ENCODE results near the gene FNDC5. TPM values are rescaled to one million over a fixed set of nuclear protein-coding genes. Genes with fewer than 3 reads are reported as not detected.
A peak's percentile ranks its signal among the peaks of the same experiment; 100 is the strongest.

FNDC5 gene
- total RNA-seq, 1 experiment from 2014 or later = 4.5 TPM

- H4K5ac ChIP-seq (ENCODE audit: insufficient read length, low read depth, low read length) = no peak overlapping the region
- H2BK15ac ChIP-seq (ENCODE audit: low read depth, low read length) = no peak overlapping the region
- no peak overlapping the region for H2AFZ ChIP-seq (ENCODE audit: low read length)
- H2BK20ac ChIP-seq (ENCODE audit: low read depth, low read length, poor library complexity, severe bottlenecking) = no peak overlapping the region
- peak overlapping the region; percentile 86 for H3K14ac ChIP-seq (ENCODE audit: insufficient read depth, low read length)
- H3K4me1 ChIP-seq (ENCODE audit: insufficient read depth, low read length) = 0 out of 2 replicates have a peak, but pooled peaks cover 2% of the 10 kb centered on the region
- no peak for TF ChIP-seq CTCF (conservative IDR thresholded peaks at IDR 0.05)
- H2BK5ac ChIP-seq (ENCODE audit: insufficient read length, low read length) = no peak overlapping the region
- H2BK120ac ChIP-seq (ENCODE audit: low read depth, low read length, poor library complexity, severe bottlenecking) = no peak overlapping the region
- H4K8ac ChIP-seq (replicated peaks; ENCODE audit: insufficient read length, low read depth, low read length) = no peak overlapping the region
- Mint-ChIP-seq H3K9me3 (peaks cover 0 to 2% of the 10 kb centered on the region in 2 experiments; a peak in 1 of 5 replicates), H3K27ac (peak overlapping the region; percentile 90 to 98 (median 94)), H3K27me3 (ENCODE audit: low read depth) (no peaks in the 10 kb centered on the region), H3K4me1 (peaks cover 27 to 43% of the 10 kb centered on the region in 2 experiments), H3K4me3 (peak overlapping the region; percentile 87 to 94), H3K36me3 (ENCODE audit: insufficient read depth in 1 of 3, low read depth in 3 of 3) (peaks cover 24 to 33% (median 32%) of the 10 kb centered on the region in 3 experiments; a peak in 6 of 7 replicates)
- H3K9ac ChIP-seq (ENCODE audit: extremely low read depth, insufficient read length, low read length) = peak overlapping the region; percentile 87
- H2AK5ac ChIP-seq (ENCODE audit: insufficient read length, low read length) = no peak overlapping the region
- no CpG with 5 or more reads among the region's 51 CpGs for WGBS (ENCODE audit: extremely low coverage, insufficient read length, low lambda C conversion rate)
- no peak overlapping the region for H2BK12ac ChIP-seq (ENCODE audit: insufficient read length, low read depth, low read length)
- no peak overlapping the region for H3K4ac ChIP-seq (ENCODE audit: low read depth, low read length)
- peaks cover 8% of the 10 kb centered on the region for H3K23me2 ChIP-seq (ENCODE audit: insufficient read length, low read depth, low read length, poor library complexity, severe bottlenecking)
- H3K18ac ChIP-seq (ENCODE audit: insufficient read length, low read depth, low read length) = peak overlapping the region; percentile 90
- peak; percentile 82 for DNase-seq
- peak overlapping the region; percentile 64 for H3K4me2 ChIP-seq (ENCODE audit: insufficient read depth, insufficient read length, low read length)
- H3K79me1 ChIP-seq (ENCODE audit: insufficient read depth, low read depth, low read length, poor library complexity, severe bottlenecking) = peaks cover 2% of the 10 kb centered on the region
- no peak overlapping the region for H3T11ph ChIP-seq (ENCODE audit: low read length)
- no peaks in the 10 kb centered on the region for H3K9me3 ChIP-seq (ENCODE audit: control insufficient read depth, low read depth, low read length)
- peak overlapping the region; percentile 48 for H3K27ac ChIP-seq (ENCODE audit: insufficient read length, low read depth, low read length)
- peaks cover 38% of the 10 kb centered on the region; the same call in 1 of the 2 replicates for H3K79me2 ChIP-seq (ENCODE audit: insufficient read depth, low read length)
- H4K91ac ChIP-seq (ENCODE audit: insufficient read length, low read depth, low read length) = no peak overlapping the region
- H4K20me1 ChIP-seq (ENCODE audit: control insufficient read depth, insufficient read depth, insufficient read length) = no peaks in the 10 kb centered on the region
- H3K56ac ChIP-seq (ENCODE audit: insufficient read length, low read depth, low read length) = no peak overlapping the region
- no peaks in the 10 kb centered on the region for H3K27me3 ChIP-seq (ENCODE audit: insufficient read depth, low read length)
- H3K23ac ChIP-seq (ENCODE audit: insufficient read length, low read depth, low read length) = no peak overlapping the region
Measured at GRCh38 chr1:32817815-32818786, 52.6 kb downstream of the FNDC5 start.
